ACHN (cell line): ENCODE measurements around the gene CAPN5.
"Not testable (repeated sequence)": the region's sequence is repeated elsewhere in the genome, so short reads cannot be mapped to it uniquely, and the experiment has no call there.

Experiments
- DNase-seq: peaks from one replicate; pipeline ENCODE4 v3.0.0-alpha.2; 2015
- in situ Hi-C: cut with HindIII; loops from 2 replicates; pipeline ENCODE4 v1.10.0; 2017; ENCODE audit warnings: low sequenced_read_pairs, low pct_ligation_motif_present, low pct_unique_long_range_greater_than_20kb

The CAPN5 gene

GRCh38 chr11:77066229-77067042, at the start of gene CAPN5:
Gene CAPN5, plus strand, starts transcription at chr11:77066971. Its CDS starts 17,916 bp downstream, at chr11:77084887.
- peak; percentile 89 for DNase-seq
- in situ Hi-C loops: no loop called here

GRCh38 chr11:77018396-77018924, 48.3 kb upstream of the CAPN5 start:
- in situ Hi-C loops: not testable (repeated sequence)

GRCh38 chr11:77019976-77020595, 46.7 kb upstream of the CAPN5 start:
- in situ Hi-C loops: no loop called here

More at GRCh38 chr11:77018396-77018924, 48.3 kb upstream of the CAPN5 start:
- DNase-seq: not testable (repeated sequence)

GRCh38 chr11:77020734-77021133, 46.0 kb upstream of the CAPN5 start:
- in situ Hi-C loops: no loop called here
- DNase-seq: no peak

More at GRCh38 chr11:77019976-77020595, 46.7 kb upstream of the CAPN5 start:
- DNase-seq: no peak

GRCh38 chr11:77024745-77025144, 42.0 kb upstream of the CAPN5 start:
- in situ Hi-C loops: no loop called here

GRCh38 chr11:77026221-77026620, 40.5 kb upstream of the CAPN5 start:
- in situ Hi-C loops: no loop called here
- DNase-seq: no peak

More at GRCh38 chr11:77024745-77025144, 42.0 kb upstream of the CAPN5 start:
- no peak for DNase-seq

GRCh38 chr11:77026743-77027142, 40.0 kb upstream of the CAPN5 start:
- in situ Hi-C loops: no loop called here
- no peak for DNase-seq

- in situ Hi-C loops: no loop called here
- DNase-seq: no peak
Observed at GRCh38 chr11:77027275-77027674, 39.5 kb upstream of the CAPN5 start.

- in situ Hi-C loops: no loop called here
- no peak for DNase-seq
Observed at GRCh38 chr11:77029829-77030228, 36.9 kb upstream of the CAPN5 start.

GRCh38 chr11:77030834-77031414, 35.8 kb upstream of the CAPN5 start:
- DNase-seq: no peak
- in situ Hi-C loops: no loop called here

GRCh38 chr11:77031599-77031998, 35.2 kb upstream of the CAPN5 start:
- no peak for DNase-seq
- in situ Hi-C loops: no loop called here

- no peak for DNase-seq
- in situ Hi-C loops: no loop called here
Observed at GRCh38 chr11:77035039-77035438, 31.7 kb upstream of the CAPN5 start.

- in situ Hi-C loops: no loop called here
- no peak for DNase-seq
Observed at GRCh38 chr11:77035580-77035979, 31.2 kb upstream of the CAPN5 start.

GRCh38 chr11:77036398-77036797, 30.4 kb upstream of the CAPN5 start:
- no peak for DNase-seq
- in situ Hi-C loops: no loop called here

GRCh38 chr11:77037057-77037456, 29.7 kb upstream of the CAPN5 start:
- DNase-seq: no peak
- in situ Hi-C loops: no loop called here

GRCh38 chr11:77038029-77038824, 28.5 kb upstream of the CAPN5 start:
- in situ Hi-C loops: no loop called here
- no peak for DNase-seq

- in situ Hi-C loops: no loop called here
- no peak for DNase-seq
Observed at GRCh38 chr11:77038825-77039326, 27.9 kb upstream of the CAPN5 start.
